GM19467 (cell line): ENCODE results near the gene NUDC.
"Not testable (repeated sequence)": the region's sequence is repeated elsewhere in the genome, so short reads cannot be mapped to it uniquely, and the experiment has no call there.

Experiments used
- ATAC-seq: cut with Tn5 transposase; IDR thresholded peaks from one replicate; pipeline ENCODE4 v1.9.1; 2021; ENCODE audit warnings: mild to moderate bottlenecking, moderate library complexity; ENCODE audit not compliant: unreplicated experiment

NUDC gene

GRCh38 chr1:26911399-26912146 lies 10.0 kb upstream of the NUDC start:
- no peak for ATAC-seq

GRCh38 chr1:26912147-26912490 lies 9.4 kb upstream of the NUDC start:
- ATAC-seq = no peak

- ATAC-seq = no peak
These were observed 8.2 kb upstream of the NUDC start for GRCh38 chr1:26913389-26913753.

GRCh38 chr1:26913754-26914619 lies 7.6 kb upstream of the NUDC start, which contains the start of gene NR0B2:
Gene NR0B2, minus strand, starts transcription at chr1:26913975. Its CDS starts 35 bp downstream, at chr1:26913940.
- no peak for ATAC-seq

- ATAC-seq = no peak
These were observed 6.2 kb upstream of the NUDC start for GRCh38 chr1:26915204-26915842.

GRCh38 chr1:26921126-26921539 lies 410 bp upstream of the NUDC start:
- no peak for ATAC-seq

- ATAC-seq = no peak
These were observed 837 bp downstream of the NUDC start for GRCh38 chr1:26922431-26922729.

GRCh38 chr1:26922901-26923300 lies 1.4 kb downstream of the NUDC start:
- no peak for ATAC-seq

GRCh38 chr1:26923711-26924110 lies 2.2 kb downstream of the NUDC start:
- ATAC-seq = no peak

- ATAC-seq = no peak
These were observed 11.0 kb downstream of the NUDC start for GRCh38 chr1:26932531-26932930.

- ATAC-seq = no peak
These were observed 15.3 kb downstream of the NUDC start for GRCh38 chr1:26936823-26937222.

- no peak for ATAC-seq
These were observed 16.6 kb downstream of the NUDC start for GRCh38 chr1:26938004-26938658.

GRCh38 chr1:26938659-26939025 lies 17.1 kb downstream of the NUDC start:
- no peak for ATAC-seq

- no peak for ATAC-seq
These were observed 19.8 kb downstream of the NUDC start for GRCh38 chr1:26941311-26941710.

- ATAC-seq = no peak
These were observed 21.1 kb downstream of the NUDC start for GRCh38 chr1:26942656-26943055.

- ATAC-seq = no peak
These were observed 23.6 kb downstream of the NUDC start for GRCh38 chr1:26945138-26945537.

GRCh38 chr1:26945728-26946127 lies 24.2 kb downstream of the NUDC start:
- ATAC-seq = no peak

- ATAC-seq = no peak
These were observed 24.7 kb downstream of the NUDC start for GRCh38 chr1:26946270-26946669.

- ATAC-seq = not testable (repeated sequence)
These were observed 27.1 kb downstream of the NUDC start for GRCh38 chr1:26948725-26949057.

- no peak for ATAC-seq
These were observed 27.9 kb downstream of the NUDC start for GRCh38 chr1:26949266-26949925.

GRCh38 chr1:26949926-26950319 lies 28.4 kb downstream of the NUDC start:
- no peak for ATAC-seq
